Stimulated activated CD4-positive, alpha-beta T cell treated with anti-CD3 and anti-CD28 coated beads, TNF-alpha, amount 100 ng/mL, for 48 hours (primary cell): ENCODE data around the gene COL9A1.
A peak's percentile ranks its signal among the peaks of the same experiment; 100 is the strongest.
"Not testable (repeated sequence)": the region's sequence is repeated elsewhere in the genome, so short reads cannot be mapped to it uniquely, and the experiment has no call there.

Source experiments
- DNase-seq, 3 donors: peaks; one replicate each; pipeline ENCODE4 v3.0.0-alpha.2; 2020; ENCODE audit warnings: low read depth in 3 of 3

COL9A1 gene

GRCh38 chr6:70303034-70303525 is at the start of gene COL9A1:
Gene COL9A1, minus strand, starts transcription at chr6:70303084. Its CDS starts 160 bp downstream, at chr6:70302924.
- DNase-seq: no peak

- DNase-seq: no peak
These were observed 48.6 kb upstream of the COL9A1 start for GRCh38 chr6:70351461-70351860.

DNA sequence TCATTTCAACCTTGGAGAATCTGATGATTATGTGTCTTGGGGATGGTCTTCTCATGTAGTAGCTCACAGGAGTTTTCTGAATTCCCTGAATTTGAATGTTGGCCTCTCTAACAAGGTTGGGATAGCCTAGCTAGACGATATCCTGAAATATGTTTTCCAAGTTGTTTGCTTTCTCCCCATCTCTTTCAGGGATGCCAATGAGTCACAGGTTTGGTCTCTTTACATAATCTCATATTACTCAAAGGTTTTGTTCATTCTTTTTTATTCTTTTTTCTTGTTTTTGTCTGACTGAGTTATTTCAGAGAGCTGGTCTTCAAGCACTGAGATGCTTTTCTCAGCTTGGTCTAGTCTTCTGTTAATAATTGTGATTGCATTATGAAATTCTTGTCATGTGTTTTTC is 42.7 kb upstream of the COL9A1 start:
- no peak for DNase-seq

- DNase-seq: no peak
These were observed 40.4 kb upstream of the COL9A1 start for GRCh38 chr6:70343313-70343712.

DNA sequence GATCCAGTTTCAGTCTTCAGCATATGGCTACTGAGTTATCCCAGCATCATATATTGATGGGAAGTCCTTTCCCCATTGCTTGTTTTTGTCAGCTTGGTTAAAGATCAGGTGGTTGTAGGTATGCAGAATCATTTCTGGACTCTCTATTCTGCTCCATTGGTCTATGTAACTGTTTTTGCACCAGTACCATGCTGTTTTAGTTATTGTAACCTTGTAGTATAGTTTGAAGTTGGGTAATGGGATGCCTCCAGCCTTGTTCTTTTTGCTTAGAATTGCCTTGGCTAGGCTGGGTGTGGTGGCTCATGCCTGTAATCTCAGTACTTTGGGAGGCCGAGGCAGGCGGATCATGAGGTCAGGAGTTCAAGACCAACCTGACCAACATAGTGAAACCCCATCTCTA is 36.9 kb upstream of the COL9A1 start:
- DNase-seq: not testable (repeated sequence)

- DNase-seq: no peak
These were observed 35.9 kb upstream of the COL9A1 start for GRCh38 chr6:70338775-70339174.

GRCh38 chr6:70337743-70338105 is 34.8 kb upstream of the COL9A1 start:
- no peak for DNase-seq

- no peak for DNase-seq
These were observed 34.3 kb upstream of the COL9A1 start for GRCh38 chr6:70336996-70337742.

- DNase-seq: no peak
These were observed 24.2 kb upstream of the COL9A1 start for GRCh38 chr6:70327036-70327435.

GRCh38 chr6:70325009-70325408 is 22.1 kb upstream of the COL9A1 start:
- no peak for DNase-seq

DNA sequence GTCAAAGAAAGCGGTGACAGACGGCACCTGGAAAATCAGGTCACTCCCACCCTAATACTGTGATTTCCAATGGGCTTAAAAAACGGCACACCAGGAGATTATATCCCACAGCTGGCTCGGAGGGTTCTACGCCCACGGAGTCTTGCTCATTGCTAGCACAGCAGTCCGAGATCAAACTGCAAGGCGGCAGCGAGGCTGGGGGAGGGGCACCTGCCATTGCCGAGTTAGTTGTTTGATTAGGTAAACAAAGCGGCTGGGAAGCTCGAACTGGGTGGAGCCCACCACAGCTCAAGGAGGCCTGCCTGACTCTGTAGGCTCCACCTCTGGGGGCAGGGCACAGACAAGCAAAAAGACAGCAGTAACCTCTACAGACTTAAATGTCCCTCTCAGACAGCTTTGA is 14.9 kb upstream of the COL9A1 start:
- DNase-seq: not testable (repeated sequence)

GRCh38 chr6:70315079-70315751 is 12.3 kb upstream of the COL9A1 start:
- no peak for DNase-seq

GRCh38 chr6:70314296-70314695 is 11.4 kb upstream of the COL9A1 start:
- DNase-seq: no peak

DNA sequence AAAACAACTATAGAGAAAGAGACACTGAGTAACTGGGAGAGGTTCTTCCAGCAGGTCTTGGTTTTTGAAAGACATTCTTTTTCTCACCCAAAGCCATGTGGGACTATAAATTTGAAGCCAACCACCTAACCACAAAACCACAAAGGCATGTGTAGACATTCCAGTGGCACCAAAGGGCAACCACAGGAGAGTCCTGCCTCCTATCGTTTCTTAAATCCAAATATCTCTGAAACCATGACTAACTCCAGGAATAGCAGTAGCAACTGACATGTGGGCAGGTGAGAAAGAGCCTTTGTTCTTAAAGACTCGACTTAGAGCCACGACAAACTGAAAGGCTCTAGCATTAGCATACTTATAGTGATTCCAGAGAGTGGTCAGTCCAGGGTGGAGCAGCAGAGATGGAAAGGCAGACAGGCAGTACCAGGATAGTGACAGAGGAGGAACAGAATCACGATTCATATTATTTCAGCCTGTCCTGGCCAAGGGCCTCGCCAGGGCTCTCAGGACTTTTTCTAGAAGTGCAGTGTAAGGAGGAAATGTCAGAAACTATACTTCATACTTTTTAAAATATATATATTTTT is 9.4 kb upstream of the COL9A1 start:
- peak in 1 of 3 donors; percentile 1 for DNase-seq

GRCh38 chr6:70310063-70310694 is 7.3 kb upstream of the COL9A1 start:
- no peak for DNase-seq

- no peak for DNase-seq
These were observed 6.4 kb upstream of the COL9A1 start for GRCh38 chr6:70309243-70309642.

GRCh38 chr6:70308142-70308541 is 5.3 kb upstream of the COL9A1 start:
- DNase-seq: not testable (repeated sequence)

DNA sequence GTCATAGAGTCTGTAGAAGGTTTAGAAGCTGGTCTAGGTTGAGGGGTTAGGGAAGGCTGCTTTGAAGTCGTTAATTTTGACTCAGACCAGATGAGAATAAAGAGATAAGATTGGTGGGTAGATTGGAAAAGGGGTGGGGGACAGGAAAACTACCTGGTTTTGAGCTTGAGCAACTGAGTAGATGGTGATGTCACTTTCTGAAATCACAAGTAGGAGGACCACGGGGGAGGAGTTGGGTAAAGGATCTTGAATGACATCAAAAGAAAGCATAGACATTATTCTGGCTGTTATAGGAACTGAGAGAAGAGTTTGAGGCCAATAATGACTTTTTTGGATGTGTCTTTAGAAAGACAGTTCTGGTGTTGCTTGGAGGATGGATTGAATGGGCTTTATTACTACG is 4.1 kb upstream of the COL9A1 start:
- DNase-seq: no peak

- DNase-seq: no peak
These were observed 1.7 kb upstream of the COL9A1 start for GRCh38 chr6:70304616-70305015.

- DNase-seq: no peak
These were observed 3.4 kb downstream of the COL9A1 start for GRCh38 chr6:70299456-70299855.

GRCh38 chr6:70298068-70298467 is 4.8 kb downstream of the COL9A1 start:
- DNase-seq: no peak

- no peak for DNase-seq
These were observed 10.7 kb downstream of the COL9A1 start for GRCh38 chr6:70292193-70292592.
